Superior temporal gyrus (tissue), 1 donor: Measurements from ENCODE around the gene KRTAP10-11.
"Not testable (repeated sequence)": the region's sequence is repeated elsewhere in the genome, so short reads cannot be mapped to it uniquely, and the experiment has no call there.

Experiments
- DNase-seq: peaks from one replicate; pipeline ENCODE4 v3.0.0-alpha.2; 2016; ENCODE audit errors: extremely low spot score

KRTAP10-11 gene

GRCh38 chr21:44646366-44647221 is at the start of gene KRTAP10-11:
KRTAP10-11 (plus strand) TSS chr21:44646414; CDS start chr21:44646459, 45 bp downstream.
- DNase-seq = not testable (repeated sequence)

GRCh38 chr21:44598061-44598460 is 48.2 kb upstream of the KRTAP10-11 start:
- DNase-seq = no peak

DNA sequence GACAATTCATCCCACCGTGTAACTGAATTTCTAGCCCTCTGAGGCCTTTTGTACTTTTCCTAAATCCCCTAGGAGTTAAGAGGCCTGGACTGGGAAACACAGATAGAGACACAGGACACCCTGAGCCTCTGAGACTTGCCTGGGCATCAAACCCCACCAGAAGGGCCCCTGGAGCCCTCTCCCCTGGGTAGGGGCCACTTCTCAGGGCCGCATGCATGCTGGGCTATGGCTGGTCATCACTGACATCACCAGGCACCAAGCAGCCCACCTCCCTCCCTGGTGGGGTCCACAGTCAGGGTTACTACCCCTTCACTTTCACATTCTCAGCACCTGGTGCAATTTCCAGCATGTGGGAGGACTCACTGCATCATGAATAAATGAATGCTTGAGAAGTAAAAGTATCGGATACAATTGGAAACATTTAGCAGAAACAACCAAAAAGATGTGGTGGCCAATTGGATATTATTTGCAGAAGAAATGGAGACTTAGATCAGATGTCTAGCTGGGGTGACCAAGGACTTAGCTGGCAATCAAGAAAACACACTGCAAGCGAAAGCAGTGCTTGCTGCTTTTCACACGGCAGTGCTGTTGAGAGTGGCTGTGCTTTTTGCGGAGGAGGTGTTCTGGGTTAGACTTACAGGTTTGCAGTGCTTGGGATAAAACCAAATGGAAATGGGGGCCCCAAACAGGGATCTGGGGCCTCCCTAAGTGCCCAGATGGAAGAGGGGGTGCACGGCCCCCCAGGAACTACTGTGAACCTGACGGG is 46.8 kb upstream of the KRTAP10-11 start:
- DNase-seq = no peak

- DNase-seq = not testable (repeated sequence)
Observed at GRCh38 chr21:44600118-44600978, 45.9 kb upstream of the KRTAP10-11 start, which contains the start of gene KRTAP10-7. KRTAP10-7 (plus strand) TSS chr21:44600597; CDS start chr21:44600622, 25 bp downstream.

DNA sequence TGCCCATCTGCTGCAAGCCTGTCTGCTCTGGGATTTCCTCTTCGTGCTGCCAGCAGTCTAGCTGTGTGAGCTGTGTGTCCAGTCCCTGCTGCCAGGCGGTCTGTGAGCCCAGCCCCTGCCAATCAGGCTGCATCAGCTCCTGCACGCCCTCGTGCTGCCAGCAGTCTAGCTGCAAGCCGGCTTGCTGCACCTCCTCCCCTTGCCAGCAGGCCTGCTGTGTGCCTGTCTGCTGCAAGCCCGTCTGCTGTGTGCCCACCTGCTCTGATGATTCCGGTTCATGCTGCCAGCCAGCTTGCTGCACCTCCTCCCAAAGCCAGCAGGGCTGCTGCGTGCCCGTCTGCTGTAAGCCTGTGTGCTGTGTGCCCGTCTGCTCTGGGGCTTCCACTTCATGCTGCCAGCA is 45.1 kb upstream of the KRTAP10-11 start:
- not testable (repeated sequence) for DNase-seq

DNA sequence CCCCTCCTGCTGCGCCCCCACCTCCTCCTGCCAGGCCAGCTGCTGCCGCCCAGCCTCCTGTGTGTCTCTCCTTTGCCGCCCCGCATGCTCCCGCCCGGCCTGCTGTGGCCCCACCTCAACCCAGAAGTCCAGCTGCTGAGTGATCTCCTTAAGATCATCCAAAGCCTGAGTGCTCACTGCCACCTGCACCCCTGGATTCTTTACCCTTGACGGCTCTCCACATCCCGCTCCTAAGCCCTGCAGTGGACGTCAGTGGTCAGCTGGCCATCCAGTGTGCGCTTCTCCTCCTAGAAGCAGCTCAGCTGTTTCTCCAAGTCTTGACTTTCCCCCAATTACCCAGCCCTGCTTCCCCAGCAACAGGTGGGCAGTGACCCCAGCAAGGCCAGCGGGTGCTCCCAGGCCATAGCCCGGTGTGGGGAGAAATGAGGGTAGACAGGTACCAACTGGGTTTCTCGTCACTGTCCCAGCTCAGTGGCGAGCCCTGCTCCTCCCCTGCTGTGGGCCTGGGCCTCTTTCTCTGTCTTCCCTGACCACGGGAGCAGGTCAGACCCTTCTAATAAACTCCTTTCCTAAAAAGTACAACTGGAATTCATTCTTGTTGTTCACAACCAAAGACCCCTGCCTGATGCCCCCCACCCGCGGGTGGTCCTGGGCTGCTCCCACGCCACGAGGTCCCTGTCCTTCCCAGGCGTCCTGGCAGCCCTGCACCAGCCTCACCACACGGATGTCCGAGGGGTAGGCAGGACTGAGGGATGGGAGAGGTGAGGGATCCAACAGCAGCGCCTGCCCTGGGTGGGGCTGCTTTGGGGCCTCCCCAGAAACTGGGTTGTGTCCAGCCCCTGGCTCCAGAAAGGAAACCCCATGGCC is 44.4 kb upstream of the KRTAP10-11 start:
- no peak for DNase-seq

- no peak for DNase-seq
Observed at GRCh38 chr21:44602463-44602850, 43.8 kb upstream of the KRTAP10-11 start.

DNA sequence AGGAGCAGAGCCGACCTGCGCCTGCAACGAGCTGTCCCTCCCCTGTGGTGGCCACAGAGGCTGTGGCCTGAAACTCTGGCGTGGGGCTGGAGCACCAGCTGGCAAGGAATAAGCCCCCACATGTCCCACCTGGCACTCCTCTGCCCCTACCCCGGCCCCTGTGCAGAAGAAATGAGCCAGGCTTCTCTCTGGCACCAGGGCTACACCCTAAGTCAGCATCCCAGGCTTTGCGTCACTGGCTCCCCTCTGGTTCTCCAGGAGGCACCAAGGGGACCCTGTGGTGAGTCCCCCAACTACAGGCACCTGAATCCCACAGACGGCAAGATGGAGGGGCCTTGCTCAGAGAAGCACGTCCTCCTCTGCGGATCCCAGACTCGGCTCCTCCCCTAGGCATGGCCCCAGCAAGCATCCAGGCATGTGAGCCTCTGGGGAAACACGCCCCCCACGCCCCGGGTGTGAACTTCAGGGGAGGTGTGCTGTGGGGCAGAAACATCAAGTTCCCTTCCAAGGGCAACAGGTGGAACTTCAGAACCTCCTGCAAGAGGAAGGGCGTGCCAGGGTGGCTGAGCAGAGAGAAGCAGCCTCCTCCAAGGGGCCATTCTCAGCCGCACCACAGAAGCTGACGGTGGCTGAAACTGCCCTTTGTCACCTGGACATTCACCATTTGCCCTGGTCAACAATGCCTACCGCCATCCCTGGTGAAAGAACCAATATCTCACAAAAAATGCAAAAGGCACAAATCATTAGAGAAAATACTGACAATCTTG is 42.9 kb upstream of the KRTAP10-11 start:
- no peak for DNase-seq

GRCh38 chr21:44603911-44604310 is 42.3 kb upstream of the KRTAP10-11 start:
- no peak for DNase-seq

DNA sequence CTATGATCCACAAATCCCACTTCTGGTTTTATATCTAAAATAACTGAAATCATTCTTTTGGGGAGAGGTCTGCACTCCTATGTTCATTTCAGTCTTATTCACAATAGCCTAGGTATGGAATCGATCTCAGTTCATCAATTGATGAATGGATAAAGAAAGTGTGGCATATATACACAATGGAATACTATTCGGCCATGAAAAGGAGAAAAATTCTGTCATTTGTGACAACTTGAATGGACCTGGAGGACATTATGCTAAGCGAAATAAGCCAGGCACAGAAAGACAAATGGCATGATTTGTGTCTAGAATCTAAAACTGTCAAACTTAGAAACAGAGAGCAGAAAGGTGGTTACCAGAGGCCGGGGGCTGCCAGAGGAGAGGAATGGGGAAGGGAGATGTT is 39.7 kb upstream of the KRTAP10-11 start:
- DNase-seq = no peak

- no peak for DNase-seq
Observed at GRCh38 chr21:44609193-44609592, 37.0 kb upstream of the KRTAP10-11 start.

GRCh38 chr21:44610157-44610843 is 35.9 kb upstream of the KRTAP10-11 start:
- not testable (repeated sequence) for DNase-seq

- no peak for DNase-seq
Observed at GRCh38 chr21:44611551-44611950, 34.7 kb upstream of the KRTAP10-11 start.

DNA sequence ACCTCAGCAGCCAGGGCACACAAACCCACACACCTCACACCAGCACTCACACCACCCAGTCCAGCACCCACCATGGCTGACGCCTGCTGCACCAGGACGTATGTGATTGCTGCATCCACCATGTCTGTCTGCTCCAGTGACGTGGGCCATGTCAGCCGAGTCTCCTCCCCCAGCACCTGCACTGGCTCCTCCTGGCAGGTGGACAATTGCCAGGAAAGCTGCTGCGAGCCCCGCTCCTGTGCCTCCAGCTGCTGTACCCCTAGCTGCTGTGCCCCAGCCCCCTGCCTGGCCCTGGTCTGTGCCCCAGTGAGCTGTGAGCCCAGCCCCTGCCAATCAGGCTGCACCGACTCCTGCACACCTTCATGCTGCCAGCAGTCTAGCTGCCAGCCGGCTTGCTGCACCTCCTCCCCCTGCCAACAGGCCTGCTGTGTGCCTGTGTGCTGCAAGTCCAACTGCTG is 34.2 kb upstream of the KRTAP10-11 start, which contains the start of gene KRTAP10-8:
Gene KRTAP10-8 (plus strand): TSS at position 51 of the 458 bp plus-strand sequence. CDS start 22 bp downstream, at position 73.
- DNase-seq = no peak

- no peak for DNase-seq
Observed at GRCh38 chr21:44612669-44613229, 33.5 kb upstream of the KRTAP10-11 start.

DNA sequence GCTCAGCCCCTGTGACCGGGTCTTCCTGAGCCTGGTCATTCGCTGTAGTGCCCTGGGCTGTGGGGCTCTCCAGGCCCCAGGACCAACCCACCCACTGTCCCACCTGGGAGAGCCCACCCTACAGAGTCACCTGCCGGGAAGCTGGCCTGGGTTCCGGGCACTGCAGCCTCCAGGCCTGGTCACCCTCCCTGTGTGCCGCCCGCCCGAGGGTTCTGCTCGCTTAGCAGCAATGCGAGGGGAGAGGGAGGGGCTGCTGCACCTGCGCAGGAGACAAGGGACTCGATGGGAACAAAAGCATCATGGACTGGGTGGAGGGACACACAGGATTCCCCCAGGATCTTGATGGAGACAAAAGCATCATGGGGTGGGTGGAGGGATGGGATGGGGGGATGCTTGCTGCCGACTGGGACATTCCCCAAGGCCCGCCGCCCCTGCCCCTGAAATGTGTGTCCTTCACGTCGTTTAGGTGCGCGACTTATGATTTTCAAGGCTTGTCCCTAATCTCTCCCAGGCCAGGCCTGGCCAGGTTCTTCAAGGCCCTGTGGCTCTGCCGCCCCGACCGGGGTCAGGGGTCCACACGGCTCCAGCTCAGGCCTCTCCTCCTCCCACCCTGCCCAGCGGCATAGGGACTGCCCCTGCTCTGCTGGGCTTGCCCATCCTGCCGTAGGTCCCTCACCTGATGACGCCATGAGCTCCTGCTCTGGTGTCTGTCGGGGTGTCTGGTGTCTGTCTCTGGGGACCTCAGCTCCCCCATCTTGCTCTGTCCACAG is 32.6 kb upstream of the KRTAP10-11 start:
- no peak for DNase-seq

GRCh38 chr21:44614161-44614631 is 32.0 kb upstream of the KRTAP10-11 start:
- DNase-seq = no peak

DNA sequence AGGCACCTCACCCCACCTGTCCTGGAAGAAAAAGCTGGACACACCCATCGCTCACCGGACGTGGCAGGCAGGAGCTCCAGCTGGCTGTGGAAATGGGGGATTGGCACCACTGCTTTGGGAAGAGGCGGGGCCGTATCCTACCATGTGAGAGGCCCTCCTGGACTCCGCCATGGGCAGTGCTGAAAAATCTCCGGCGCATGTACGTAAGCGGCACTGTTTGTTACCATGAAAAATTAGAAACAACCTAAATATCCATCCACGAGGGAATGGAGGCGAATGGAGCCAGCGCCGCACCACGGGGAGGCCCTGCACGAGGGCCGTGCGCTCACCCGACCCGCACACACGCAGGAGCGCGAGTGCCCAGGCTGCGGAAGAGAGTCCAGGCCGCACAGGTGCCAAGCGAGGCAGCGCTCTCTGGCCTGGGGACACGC is 31.2 kb upstream of the KRTAP10-11 start:
- no peak for DNase-seq
